K562 (cell line): Measurements from ENCODE around the gene KCNQ5.

ENCODE experiments used
- CTBP1 ChIP-seq: fragments of 450-650 bp; IDR thresholded peaks from 2 replicates; pipeline ENCODE4 v1.6.1; 2016; ENCODE audit warnings: borderline replicate concordance
- ERF ChIP-seq: fragments of 450-650 bp; formaldehyde crosslinking; IDR thresholded peaks from 2 replicates; pipeline ENCODE4 v1.4.0; 2020; ENCODE audit warnings: mild to moderate bottlenecking, mixed read lengths
- FUS ChIP-seq: fragments of 200-400 bp; formaldehyde crosslinking; optimal IDR thresholded peaks from 2 replicates; pipeline ENCODE3; 2017; ENCODE audit warnings: low read depth, low read length
- JUN ChIP-seq, 2 experiments: sonication (generic) in 1 of 2; formaldehyde crosslinking in 1 of 2; IDR thresholded peaks; 2 replicates each; pipeline versions ENCODE4 v1.6.1 to v1.8.0; 2012 to 2022; ENCODE audit warnings: borderline replicate concordance in 2 of 2, mild to moderate bottlenecking in 2 of 2, improper control_type of control experiment in 1 of 2, low read depth in 1 of 2, low read length in 1 of 2, missing genetic modification reagents in 1 of 2
- NBN ChIP-seq: fragments of 450-650 bp; IDR thresholded peaks from 2 replicates; pipeline ENCODE4 v1.6.1; 2016; ENCODE audit warnings: low read depth, mild to moderate bottlenecking
- NRF1 ChIP-seq, 2 experiments: fragments of 450-650 bp; IDR thresholded peaks in 1 of 2; conservative IDR thresholded peaks in 1 of 2; 2 replicates each; pipeline ENCODE4 v1.6.1; 2014; ENCODE audit warnings: mild to moderate bottlenecking in 2 of 2
- SIN3A ChIP-seq, 2 experiments: fragments of 150-350 bp in 1 of 2; IDR thresholded peaks; 2 replicates each; pipeline ENCODE4 v1.6.1; 2011 to 2016; ENCODE audit warnings: borderline replicate concordance in 2 of 2, low read depth in 2 of 2, low read length in 2 of 2, mild to moderate bottlenecking in 2 of 2, moderate library complexity in 2 of 2; ENCODE audit not compliant: control insufficient read depth in 1 of 2
- SIRT6 ChIP-seq: IDR thresholded peaks from one replicate; pipeline ENCODE4 v1.6.1; 2012; ENCODE audit warnings: low read depth, mild to moderate bottlenecking, control low read depth, inconsistent platforms, low read length, moderate library complexity
- ZNF165 ChIP-seq: fragments of 250-450 bp; sonication (Bioruptor Pico); IDR thresholded peaks from 2 replicates; pipeline ENCODE4 v1.4.0; 2020; ENCODE audit warnings: borderline replicate concordance
- TF ChIP-seq, protein P1 (sequence below), 3 experiments: IDR thresholded peaks in 2 of 3; conservative IDR thresholded peaks in 1 of 3; 2 replicates each; pipeline ENCODE4 v1.5.1; 2011 to 2012; ENCODE audit warnings: low read length in 3 of 3, mild to moderate bottlenecking in 3 of 3, control low read depth in 2 of 3, improper control_type of control experiment in 1 of 3, inconsistent platforms in 1 of 3, low read depth in 1 of 3, mixed read lengths in 1 of 3, moderate library complexity in 1 of 3; ENCODE audit not compliant: insufficient read depth in 2 of 3
- TF ChIP-seq, protein P2 (sequence below): fragments of 450-650 bp; IDR thresholded peaks from 2 replicates; pipeline ENCODE4 v1.6.1; 2018; ENCODE audit not compliant: partially characterized antibody
- TF ChIP-seq, protein P3 (sequence below): sonication (generic); formaldehyde crosslinking; IDR thresholded peaks from 2 replicates; pipeline ENCODE4 v1.8.0; 2022; ENCODE audit warnings: missing genetic modification reagents, mild to moderate bottlenecking, borderline replicate concordance
- TF ChIP-seq, protein P4 (sequence below): sonication (generic); formaldehyde crosslinking; IDR thresholded peaks from 2 replicates; pipeline ENCODE4 v1.8.0; 2022; ENCODE audit warnings: mild to moderate bottlenecking, missing genetic modification reagents
- TF ChIP-seq, protein P5 (sequence below): fragments of 250-450 bp; sonication (Bioruptor Pico); IDR thresholded peaks from 2 replicates; pipeline ENCODE4 v1.4.0; 2020; ENCODE audit warnings: mild to moderate bottlenecking

DNA sequence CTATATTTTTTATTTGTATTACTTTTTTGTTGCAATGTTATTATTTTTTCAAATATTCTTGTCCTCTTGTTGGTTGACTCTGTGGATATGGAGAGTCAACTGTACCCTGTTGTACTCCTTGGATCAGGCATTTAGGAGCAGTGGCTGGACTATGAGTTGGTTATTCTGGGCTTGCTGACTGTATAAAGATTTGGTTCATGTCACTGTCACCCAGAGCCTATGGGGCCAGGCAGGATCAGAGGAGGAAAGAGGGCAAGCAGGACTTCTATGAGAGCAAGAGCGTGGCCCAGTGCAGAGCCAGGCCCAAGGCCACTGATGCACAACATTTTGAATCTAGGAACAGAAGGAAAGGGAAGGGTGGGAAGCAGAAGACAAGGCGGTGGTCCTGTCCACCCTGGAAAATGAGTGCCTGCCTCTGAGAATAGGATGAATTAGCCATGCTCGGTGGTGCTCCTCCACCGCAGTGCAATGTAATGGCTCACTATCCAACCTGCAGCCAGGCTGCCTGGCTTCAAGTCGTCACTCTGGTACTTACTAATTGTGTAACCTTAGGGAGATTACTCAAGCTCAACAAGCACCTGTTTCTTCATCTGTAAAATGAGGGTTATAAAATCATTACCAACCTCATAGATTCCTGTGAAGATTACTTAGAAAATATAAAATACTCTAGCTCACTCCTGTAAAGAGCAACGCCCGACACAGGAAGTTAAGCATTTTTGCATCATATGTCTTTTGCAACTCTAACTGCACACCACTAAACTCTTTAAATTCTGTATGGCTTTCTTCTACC is 192.1 kb downstream of the KCNQ5 start:
- TF ChIP-seq, protein P1, sequence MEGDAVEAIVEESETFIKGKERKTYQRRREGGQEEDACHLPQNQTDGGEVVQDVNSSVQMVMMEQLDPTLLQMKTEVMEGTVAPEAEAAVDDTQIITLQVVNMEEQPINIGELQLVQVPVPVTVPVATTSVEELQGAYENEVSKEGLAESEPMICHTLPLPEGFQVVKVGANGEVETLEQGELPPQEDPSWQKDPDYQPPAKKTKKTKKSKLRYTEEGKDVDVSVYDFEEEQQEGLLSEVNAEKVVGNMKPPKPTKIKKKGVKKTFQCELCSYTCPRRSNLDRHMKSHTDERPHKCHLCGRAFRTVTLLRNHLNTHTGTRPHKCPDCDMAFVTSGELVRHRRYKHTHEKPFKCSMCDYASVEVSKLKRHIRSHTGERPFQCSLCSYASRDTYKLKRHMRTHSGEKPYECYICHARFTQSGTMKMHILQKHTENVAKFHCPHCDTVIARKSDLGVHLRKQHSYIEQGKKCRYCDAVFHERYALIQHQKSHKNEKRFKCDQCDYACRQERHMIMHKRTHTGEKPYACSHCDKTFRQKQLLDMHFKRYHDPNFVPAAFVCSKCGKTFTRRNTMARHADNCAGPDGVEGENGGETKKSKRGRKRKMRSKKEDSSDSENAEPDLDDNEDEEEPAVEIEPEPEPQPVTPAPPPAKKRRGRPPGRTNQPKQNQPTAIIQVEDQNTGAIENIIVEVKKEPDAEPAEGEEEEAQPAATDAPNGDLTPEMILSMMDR (IDR thresholded peaks at IDR 0.05 in 2 of 3, conservative IDR thresholded peaks at IDR 0.05 in 1 of 3; ENCODE audit: insufficient read depth in 2 of 3, low read depth in 1 of 3, low read length in 3 of 3) = no peak
- TF ChIP-seq SIN3A (IDR thresholded peaks at IDR 0.05; ENCODE audit: borderline replicate concordance in 2 of 2, control insufficient read depth in 1 of 2, low read depth in 2 of 2, low read length in 2 of 2) (no peak), NBN (no peak), ERF (CRISPR knock-in tag) (no peak), ZNF165 (CRISPR knock-in tag) (no peak), SIRT6 (no peak), FUS (no peak), JUN (IDR thresholded peaks at IDR 0.05; ENCODE audit: borderline replicate concordance, low read depth, low read length) (no peak), JUN (CRISPR knock-in tag; IDR thresholded peaks at IDR 0.05; ENCODE audit: borderline replicate concordance) (no peak), CTBP1 (no peak), NRF1 (conservative IDR thresholded peaks at IDR 0.05 in 1 of 2, IDR thresholded peaks at IDR 0.05 in 1 of 2) (no peak)
- TF ChIP-seq, protein P2, sequence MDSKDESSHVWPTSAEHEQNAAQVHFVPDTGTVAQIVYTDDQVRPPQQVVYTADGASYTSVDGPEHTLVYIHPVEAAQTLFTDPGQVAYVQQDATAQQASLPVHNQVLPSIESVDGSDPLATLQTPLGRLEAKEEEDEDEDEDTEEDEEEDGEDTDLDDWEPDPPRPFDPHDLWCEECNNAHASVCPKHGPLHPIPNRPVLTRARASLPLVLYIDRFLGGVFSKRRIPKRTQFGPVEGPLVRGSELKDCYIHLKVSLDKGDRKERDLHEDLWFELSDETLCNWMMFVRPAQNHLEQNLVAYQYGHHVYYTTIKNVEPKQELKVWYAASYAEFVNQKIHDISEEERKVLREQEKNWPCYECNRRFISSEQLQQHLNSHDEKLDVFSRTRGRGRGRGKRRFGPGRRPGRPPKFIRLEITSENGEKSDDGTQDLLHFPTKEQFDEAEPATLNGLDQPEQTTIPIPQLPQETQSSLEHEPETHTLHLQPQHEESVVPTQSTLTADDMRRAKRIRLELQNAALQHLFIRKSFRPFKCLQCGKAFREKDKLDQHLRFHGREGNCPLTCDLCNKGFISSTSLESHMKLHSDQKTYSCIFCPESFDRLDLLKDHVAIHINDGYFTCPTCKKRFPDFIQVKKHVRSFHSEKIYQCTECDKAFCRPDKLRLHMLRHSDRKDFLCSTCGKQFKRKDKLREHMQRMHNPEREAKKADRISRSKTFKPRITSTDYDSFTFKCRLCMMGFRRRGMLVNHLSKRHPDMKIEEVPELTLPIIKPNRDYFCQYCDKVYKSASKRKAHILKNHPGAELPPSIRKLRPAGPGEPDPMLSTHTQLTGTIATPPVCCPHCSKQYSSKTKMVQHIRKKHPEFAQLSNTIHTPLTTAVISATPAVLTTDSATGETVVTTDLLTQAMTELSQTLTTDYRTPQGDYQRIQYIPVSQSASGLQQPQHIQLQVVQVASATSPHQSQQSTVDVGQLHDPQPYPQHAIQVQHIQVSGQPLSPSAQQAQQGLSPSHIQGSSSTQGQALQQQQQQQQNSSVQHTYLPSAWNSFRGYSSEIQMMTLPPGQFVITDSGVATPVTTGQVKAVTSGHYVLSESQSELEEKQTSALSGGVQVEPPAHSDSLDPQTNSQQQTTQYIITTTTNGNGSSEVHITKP = no peak
- TF ChIP-seq, protein P3, sequence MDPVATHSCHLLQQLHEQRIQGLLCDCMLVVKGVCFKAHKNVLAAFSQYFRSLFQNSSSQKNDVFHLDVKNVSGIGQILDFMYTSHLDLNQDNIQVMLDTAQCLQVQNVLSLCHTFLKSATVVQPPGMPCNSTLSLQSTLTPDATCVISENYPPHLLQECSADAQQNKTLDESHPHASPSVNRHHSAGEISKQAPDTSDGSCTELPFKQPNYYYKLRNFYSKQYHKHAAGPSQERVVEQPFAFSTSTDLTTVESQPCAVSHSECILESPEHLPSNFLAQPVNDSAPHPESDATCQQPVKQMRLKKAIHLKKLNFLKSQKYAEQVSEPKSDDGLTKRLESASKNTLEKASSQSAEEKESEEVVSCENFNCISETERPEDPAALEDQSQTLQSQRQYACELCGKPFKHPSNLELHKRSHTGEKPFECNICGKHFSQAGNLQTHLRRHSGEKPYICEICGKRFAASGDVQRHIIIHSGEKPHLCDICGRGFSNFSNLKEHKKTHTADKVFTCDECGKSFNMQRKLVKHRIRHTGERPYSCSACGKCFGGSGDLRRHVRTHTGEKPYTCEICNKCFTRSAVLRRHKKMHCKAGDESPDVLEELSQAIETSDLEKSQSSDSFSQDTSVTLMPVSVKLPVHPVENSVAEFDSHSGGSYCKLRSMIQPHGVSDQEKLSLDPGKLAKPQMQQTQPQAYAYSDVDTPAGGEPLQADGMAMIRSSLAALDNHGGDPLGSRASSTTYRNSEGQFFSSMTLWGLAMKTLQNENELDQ = no peak
- TF ChIP-seq, protein P4, sequence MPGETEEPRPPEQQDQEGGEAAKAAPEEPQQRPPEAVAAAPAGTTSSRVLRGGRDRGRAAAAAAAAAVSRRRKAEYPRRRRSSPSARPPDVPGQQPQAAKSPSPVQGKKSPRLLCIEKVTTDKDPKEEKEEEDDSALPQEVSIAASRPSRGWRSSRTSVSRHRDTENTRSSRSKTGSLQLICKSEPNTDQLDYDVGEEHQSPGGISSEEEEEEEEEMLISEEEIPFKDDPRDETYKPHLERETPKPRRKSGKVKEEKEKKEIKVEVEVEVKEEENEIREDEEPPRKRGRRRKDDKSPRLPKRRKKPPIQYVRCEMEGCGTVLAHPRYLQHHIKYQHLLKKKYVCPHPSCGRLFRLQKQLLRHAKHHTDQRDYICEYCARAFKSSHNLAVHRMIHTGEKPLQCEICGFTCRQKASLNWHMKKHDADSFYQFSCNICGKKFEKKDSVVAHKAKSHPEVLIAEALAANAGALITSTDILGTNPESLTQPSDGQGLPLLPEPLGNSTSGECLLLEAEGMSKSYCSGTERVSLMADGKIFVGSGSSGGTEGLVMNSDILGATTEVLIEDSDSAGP = no peak
- TF ChIP-seq, protein P5, sequence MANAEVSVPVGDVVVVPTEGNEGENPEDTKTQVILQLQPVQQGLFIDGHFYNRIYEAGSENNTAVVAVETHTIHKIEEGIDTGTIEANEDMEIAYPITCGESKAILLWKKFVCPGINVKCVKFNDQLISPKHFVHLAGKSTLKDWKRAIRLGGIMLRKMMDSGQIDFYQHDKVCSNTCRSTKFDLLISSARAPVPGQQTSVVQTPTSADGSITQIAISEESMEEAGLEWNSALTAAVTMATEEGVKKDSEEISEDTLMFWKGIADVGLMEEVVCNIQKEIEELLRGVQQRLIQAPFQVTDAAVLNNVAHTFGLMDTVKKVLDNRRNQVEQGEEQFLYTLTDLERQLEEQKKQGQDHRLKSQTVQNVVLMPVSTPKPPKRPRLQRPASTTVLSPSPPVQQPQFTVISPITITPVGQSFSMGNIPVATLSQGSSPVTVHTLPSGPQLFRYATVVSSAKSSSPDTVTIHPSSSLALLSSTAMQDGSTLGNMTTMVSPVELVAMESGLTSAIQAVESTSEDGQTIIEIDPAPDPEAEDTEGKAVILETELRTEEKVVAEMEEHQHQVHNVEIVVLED (CRISPR knock-in tag) = no peak
